ENCODE measurements around the gene MIEF1.
A peak's percentile ranks its signal among the peaks of the same experiment; 100 is the strongest.

Gene MIEF1

DNA sequence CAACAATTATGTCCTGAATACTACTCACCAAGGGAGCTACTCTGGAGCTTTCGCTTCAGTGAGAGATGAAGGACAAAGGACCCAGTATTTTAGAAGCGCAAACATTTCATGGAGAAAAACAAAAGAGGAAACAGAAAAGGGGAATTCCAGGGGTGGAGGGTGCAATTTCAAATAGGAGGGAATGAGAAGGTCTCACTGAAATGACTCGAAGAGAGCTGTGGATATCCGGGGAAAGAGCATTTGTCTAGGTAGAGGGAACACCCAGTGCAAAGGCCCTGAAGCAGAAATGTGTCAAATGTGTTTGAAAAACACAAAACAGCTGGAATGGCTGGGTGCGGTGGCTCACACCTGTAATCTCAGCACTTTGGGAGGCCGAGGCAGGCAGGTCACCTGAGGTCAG, 28.0 kb downstream of the MIEF1 start:
- H3K27ac ChIP-seq (replicated peaks): peak overlapping the region; percentile 83

DNA sequence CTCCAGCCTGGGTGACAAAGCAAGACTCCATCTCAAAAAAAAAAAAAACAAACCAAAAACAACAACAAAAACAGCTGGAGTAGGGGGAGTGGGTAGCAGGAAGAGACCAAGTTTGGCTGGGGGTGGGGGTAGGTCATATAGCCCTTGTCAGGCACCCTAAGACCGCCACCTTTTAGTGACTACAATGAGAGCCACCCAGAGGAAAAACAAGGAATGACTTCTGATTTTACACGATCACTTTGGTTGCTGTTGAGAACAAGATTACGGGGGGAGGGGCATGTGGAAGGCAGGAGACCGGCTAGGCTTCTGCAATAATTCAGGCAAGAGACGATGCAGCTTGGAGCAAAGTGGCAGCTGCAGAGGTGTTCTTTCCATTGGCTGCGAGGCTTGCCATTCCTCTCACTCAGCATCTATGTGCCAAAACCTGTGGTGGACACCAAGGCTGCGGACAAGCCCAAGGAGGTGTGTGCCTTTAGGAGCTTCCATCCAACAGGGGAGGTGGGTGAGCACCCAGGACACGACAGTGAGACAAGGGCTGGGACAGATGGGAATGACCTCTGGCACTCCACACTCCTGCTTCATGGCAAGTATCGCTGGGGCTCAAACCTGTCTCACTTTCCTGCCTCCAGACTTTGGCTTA, 28.7 kb downstream of the MIEF1 start:
- DNase-seq (ENCODE audit: low read depth in 1 of 2, low spot score in 1 of 2): peak; percentile 73 to 85
- TF ChIP-seq REST (IDR thresholded peaks at IDR 0.05; ENCODE audit: insufficient replicate concordance, low read depth): no peak
- TF ChIP-seq GABPA (IDR thresholded peaks at IDR 0.05; ENCODE audit: low read depth): no peak
- no peak for TF ChIP-seq SPI1 (IDR thresholded peaks at IDR 0.05; ENCODE audit: borderline replicate concordance, low read depth)
- no peak for TF ChIP-seq CTCF (IDR thresholded peaks at IDR 0.05; ENCODE audit: insufficient read depth, low read length)
- no peak for TF ChIP-seq POLR2AphosphoS5 (IDR thresholded peaks at IDR 0.05; ENCODE audit: low read depth)
- Histone ChIP-seq H3K27ac (replicated peaks) (peak overlapping the region; percentile 93), H3K27me3 (ENCODE audit: insufficient read depth, poor library complexity, severe bottlenecking) (no peaks in the 10 kb centered on the region), H3K4me3 (replicated peaks; ENCODE audit: insufficient read depth, low read length) (peak overlapping the region; percentile 62)

More for the DNA sequence above, 28.0 kb downstream of the MIEF1 start:
- Histone ChIP-seq H3K27me3 (ENCODE audit: insufficient read depth, poor library complexity, severe bottlenecking) (no peaks in the 10 kb centered on the region), H3K4me3 (replicated peaks; ENCODE audit: insufficient read depth, low read length) (no peak overlapping the region)
- no peak for TF ChIP-seq POLR2AphosphoS5 (IDR thresholded peaks at IDR 0.05; ENCODE audit: low read depth)
- TF ChIP-seq CTCF (IDR thresholded peaks at IDR 0.05; ENCODE audit: insufficient read depth, low read length): no peak
- no peak for TF ChIP-seq SPI1 (IDR thresholded peaks at IDR 0.05; ENCODE audit: borderline replicate concordance, low read depth)
- no peak for TF ChIP-seq GABPA (IDR thresholded peaks at IDR 0.05; ENCODE audit: low read depth)
- TF ChIP-seq REST (IDR thresholded peaks at IDR 0.05; ENCODE audit: insufficient replicate concordance, low read depth): no peak
- DNase-seq (ENCODE audit: low read depth in 1 of 2, low spot score in 1 of 2): no peak

- TF ChIP-seq REST (IDR thresholded peaks at IDR 0.05; ENCODE audit: insufficient replicate concordance, low read depth) (peak; percentile 20), GABPA (IDR thresholded peaks at IDR 0.05; ENCODE audit: low read depth) (peak; percentile 93), CTCF (IDR thresholded peaks at IDR 0.05; ENCODE audit: insufficient read depth, low read length) (no peak), SPI1 (IDR thresholded peaks at IDR 0.05; ENCODE audit: borderline replicate concordance, low read depth) (peak; percentile 85; the same call in 1 of the 2 replicates), POLR2AphosphoS5 (IDR thresholded peaks at IDR 0.05; ENCODE audit: low read depth) (peak; percentile 82)
- peak within 1 kb of the TSS; percentile 62 for H3K4me3 ChIP-seq (replicated peaks; ENCODE audit: insufficient read depth, low read length)
- DNase-seq (ENCODE audit: low read depth in 1 of 2, low spot score in 1 of 2): peak; percentile 100
- H3K27ac ChIP-seq (replicated peaks): peak within 1 kb of the TSS; percentile 93
- no peaks in the 10 kb centered on the region for H3K27me3 ChIP-seq (ENCODE audit: insufficient read depth, poor library complexity, severe bottlenecking)
Measured at GRCh38 chr22:39532215-39533073, 30.4 kb downstream of the MIEF1 start, which contains the start of gene RPS19BP1. TSS of gene RPS19BP1 (minus strand) at chr22:39532748. CDS start at chr22:39532738, 10 bp downstream.

All from HL-60 (cell line).